ENCODE results near the gene EXOC2. TPM values are rescaled to one million over a fixed set of nuclear protein-coding genes. Genes with fewer than 3 reads are reported as not detected.

Gene EXOC2
- total RNA-seq, 1 experiment from 2014 or later = 24.5 TPM

- no peak for DNase-seq (ENCODE audit: low read depth, low spot score)
- H3K27ac ChIP-seq (ENCODE audit: low read depth, low read length) = no peak overlapping the region
- no peak overlapping the region for H3K9ac ChIP-seq (ENCODE audit: low read length)
- H3K9me2 ChIP-seq (ENCODE audit: insufficient read depth) = no peaks in the 10 kb centered on the region
- ChIA-PET POLR2A (no interaction called here), RAD21 (ENCODE audit: low non-redundant PET in 1 of 2, low total read pairs in 2 of 2, uncharacterized antibody in 2 of 2, unreplicated experiment in 2 of 2) (no interaction called here), CTCF (no interaction called here)
- H3K4me2 ChIP-seq (ENCODE audit: low read length) = no peak overlapping the region
- no TSS peak for BruUV-seq (replicated peaks)
- H3K79me2 ChIP-seq (ENCODE audit: insufficient read depth, low read length) = no peaks in the 10 kb centered on the region
- intact Hi-C loops (cut with micrococcal nuclease) = no loop called here
- ATAC-seq = no peak
- no peak overlapping the region for H3K4me3 ChIP-seq (replicated peaks in 1 of 2; ENCODE audit: low read depth in 1 of 2, low read length in 2 of 2)
- H4K20me1 ChIP-seq (ENCODE audit: insufficient read depth) = no peaks in the 10 kb centered on the region
- H2AFZ ChIP-seq (ENCODE audit: low read depth, low read length, poor library complexity, severe bottlenecking) = no peak overlapping the region
- H3K36me3 ChIP-seq (ENCODE audit: control insufficient read depth in 1 of 2, insufficient read depth in 2 of 2, low read length in 2 of 2) = no peaks in the 10 kb centered on the region
- TF ChIP-seq SRF (IDR thresholded peaks at IDR 0.05; ENCODE audit: low read depth) (no peak), ZFX (IDR thresholded peaks at IDR 0.05) (no peak), TCF7L2 (IDR thresholded peaks at IDR 0.05; ENCODE audit: borderline replicate concordance, extremely low read depth, insufficient read depth, insufficient read length) (no peak), RAD21 (IDR thresholded peaks at IDR 0.05; ENCODE audit: low read depth) (no peak), YY1 (IDR thresholded peaks at IDR 0.05; ENCODE audit: extremely low read depth, insufficient replicate concordance, low read depth, low read length) (no peak), EZH2phosphoT487 (IDR thresholded peaks at IDR 0.05; ENCODE audit: borderline replicate concordance) (no peak), FOSL1 (IDR thresholded peaks at IDR 0.05; ENCODE audit: low read depth) (no peak)
- H3K4me1 ChIP-seq (ENCODE audit: control insufficient read depth in 1 of 2, insufficient read depth in 2 of 2, low read length in 2 of 2) = no peaks in the 10 kb centered on the region
- H3K27me3 ChIP-seq (ENCODE audit: insufficient read depth, low read length) = no peaks in the 10 kb centered on the region
- H3K9me3 ChIP-seq (ENCODE audit: control insufficient read depth in 1 of 2, insufficient read depth in 1 of 2, low read depth in 1 of 2, low read length in 2 of 2) = no peaks in the 10 kb centered on the region; a peak in 1 of 4 replicates
Observed at GRCh38 chr6:571892-572291, 121.0 kb downstream of the EXOC2 start.

- RAD21 ChIA-PET (ENCODE audit: low non-redundant PET in 1 of 2, low total read pairs in 2 of 2, uncharacterized antibody in 2 of 2, unreplicated experiment in 2 of 2) = no interaction called here
- intact Hi-C loops (cut with micrococcal nuclease) = no loop called here
- BruUV-seq (replicated peaks) = no TSS peak
- POLR2A ChIA-PET = no interaction called here
- no peaks in the 10 kb centered on the region for H3K9me2 ChIP-seq (ENCODE audit: insufficient read depth)
- H3K27ac ChIP-seq (ENCODE audit: low read depth, low read length) = no peak overlapping the region
- no peak overlapping the region for H2AFZ ChIP-seq (ENCODE audit: low read depth, low read length, poor library complexity, severe bottlenecking)
- no peaks in the 10 kb centered on the region for H3K4me1 ChIP-seq (ENCODE audit: control insufficient read depth in 1 of 2, insufficient read depth in 2 of 2, low read length in 2 of 2)
- H3K36me3 ChIP-seq (ENCODE audit: control insufficient read depth in 1 of 2, insufficient read depth in 2 of 2, low read length in 2 of 2) = no peaks in the 10 kb centered on the region
- CTCF ChIA-PET = no interaction called here
- H3K9me3 ChIP-seq (ENCODE audit: control insufficient read depth in 1 of 2, insufficient read depth in 1 of 2, low read depth in 1 of 2, low read length in 2 of 2) = no peaks in the 10 kb centered on the region; a peak in 1 of 4 replicates
- H4K20me1 ChIP-seq (ENCODE audit: insufficient read depth) = no peaks in the 10 kb centered on the region
- ATAC-seq (no peak), DNase-seq (ENCODE audit: low read depth, low spot score) (no peak)
- no peak overlapping the region for H3K4me3 ChIP-seq (replicated peaks in 1 of 2; ENCODE audit: low read depth in 1 of 2, low read length in 2 of 2)
- no peak for TF ChIP-seq SRF (IDR thresholded peaks at IDR 0.05; ENCODE audit: low read depth)
- no peak for TF ChIP-seq REST (IDR thresholded peaks at IDR 0.05; ENCODE audit: low read depth)
- TF ChIP-seq ELF1 (IDR thresholded peaks at IDR 0.05; ENCODE audit: borderline replicate concordance, low read depth) = no peak
- no peak for TF ChIP-seq ZNF274 (IDR thresholded peaks at IDR 0.05; ENCODE audit: low read depth, low read length)
- no peak for TF ChIP-seq JUND (IDR thresholded peaks at IDR 0.05)
- TF ChIP-seq ZFX (IDR thresholded peaks at IDR 0.05) = no peak
- TF ChIP-seq ATF3 (IDR thresholded peaks at IDR 0.05) = no peak
- no peak for TF ChIP-seq TCF7L2 (IDR thresholded peaks at IDR 0.05; ENCODE audit: borderline replicate concordance, extremely low read depth, insufficient read depth, insufficient read length)
- H3K27me3 ChIP-seq (ENCODE audit: insufficient read depth, low read length) = no peaks in the 10 kb centered on the region
- H3K9ac ChIP-seq (ENCODE audit: low read length) = no peak overlapping the region
- H3K79me2 ChIP-seq (ENCODE audit: insufficient read depth, low read length) = no peaks in the 10 kb centered on the region
- H3K4me2 ChIP-seq (ENCODE audit: low read length) = no peak overlapping the region
Observed at GRCh38 chr6:570825-571224, 122.1 kb downstream of the EXOC2 start.

Data from HCT116 (cell line).